ENCODE results near the gene KIF5A.
A peak's percentile ranks its signal among the peaks of the same experiment; 100 is the strongest.

KIF5A gene

GRCh38 chr12:57535764-57536596 lies 13.9 kb upstream of the KIF5A start:
- no peak for ATAC-seq
- DNase-seq, result no peak

- no peak for ATAC-seq
- no peak for DNase-seq
These were observed 13.3 kb upstream of the KIF5A start for GRCh38 chr12:57536597-57536942.

- no peak for ATAC-seq
These were observed 10.6 kb upstream of the KIF5A start for GRCh38 chr12:57539134-57539768.

GRCh38 chr12:57541001-57541400 lies 8.8 kb upstream of the KIF5A start:
- no peak for ATAC-seq
- DNase-seq, result no peak

More at GRCh38 chr12:57539134-57539768, 10.6 kb upstream of the KIF5A start:
- no peak for DNase-seq

GRCh38 chr12:57541717-57542116 lies 8.1 kb upstream of the KIF5A start:
- no peak for ATAC-seq

GRCh38 chr12:57543581-57543980 lies 6.3 kb upstream of the KIF5A start:
- ATAC-seq (no peak), DNase-seq (no peak)

More at GRCh38 chr12:57541717-57542116, 8.1 kb upstream of the KIF5A start:
- DNase-seq, result no peak

- ATAC-seq (peak; percentile 12), DNase-seq (peak; percentile 28)
These were observed 3.9 kb upstream of the KIF5A start for GRCh38 chr12:57545809-57546437.

GRCh38 chr12:57546438-57547287 lies 3.2 kb upstream of the KIF5A start, which contains the start of gene DCTN2:
DCTN2 (minus strand) TSS chr12:57547192; CDS start chr12:57547063, 129 bp downstream.
- peak; percentile 97 for ATAC-seq
- DNase-seq, result peak; percentile 93

GRCh38 chr12:57547288-57548012 lies 2.4 kb upstream of the KIF5A start:
- ATAC-seq (no peak), DNase-seq (no peak)

- ATAC-seq, result no peak
- DNase-seq, result no peak
These were observed 1.9 kb upstream of the KIF5A start for GRCh38 chr12:57548013-57548315.

- no peak for ATAC-seq
- no peak for DNase-seq
These were observed 1.4 kb upstream of the KIF5A start for GRCh38 chr12:57548488-57548887.

- peak; percentile 2 for ATAC-seq
- no peak for DNase-seq
These were observed 488 bp upstream of the KIF5A start for GRCh38 chr12:57549203-57549908.

GRCh38 chr12:57550641-57551549 lies 1.1 kb downstream of the KIF5A start:
- ATAC-seq (no peak), DNase-seq (no peak)

- DNase-seq (no peak), ATAC-seq (no peak)
These were observed 1.9 kb downstream of the KIF5A start for GRCh38 chr12:57551637-57552305.

- DNase-seq (no peak), ATAC-seq (no peak)
These were observed 2.4 kb downstream of the KIF5A start for GRCh38 chr12:57552306-57552651.

- DNase-seq (no peak), ATAC-seq (no peak)
These were observed 3.0 kb downstream of the KIF5A start for GRCh38 chr12:57552835-57553313.

- ATAC-seq (no peak), DNase-seq (no peak)
These were observed 3.7 kb downstream of the KIF5A start for GRCh38 chr12:57553343-57554202.

- no peak for ATAC-seq
- DNase-seq, result no peak
These were observed 4.6 kb downstream of the KIF5A start for GRCh38 chr12:57554453-57554852.

Data from stimulated activated naive CD8-positive, alpha-beta T cell treated with anti-CD3 and anti-CD28 coated beads, Interleukin-15, Interleukin-2, amounts not matched to agents 100 U/mL and 50 U/mL, for 24 hours (primary cell).